HG03571 (cell line): ENCODE measurements around the gene MTCL1.

Experiments used
- ATAC-seq: cut with Tn5 transposase; IDR thresholded peaks from one replicate; pipeline ENCODE4 v1.9.1; 2021; ENCODE audit not compliant: unreplicated experiment

The MTCL1 gene

GRCh38 chr18:8788503-8789429, 83.4 kb downstream of the MTCL1 start:
- ATAC-seq = no peak

- no peak for ATAC-seq
Measured at GRCh38 chr18:8791171-8791651, 85.9 kb downstream of the MTCL1 start.

- ATAC-seq = no peak
Measured at GRCh38 chr18:8792688-8793316, 87.4 kb downstream of the MTCL1 start.

- no peak for ATAC-seq
Measured at GRCh38 chr18:8793445-8794155, 88.2 kb downstream of the MTCL1 start.

- ATAC-seq = no peak
Measured at GRCh38 chr18:8794156-8794933, 89.0 kb downstream of the MTCL1 start.

GRCh38 chr18:8794934-8795280, 89.6 kb downstream of the MTCL1 start:
- no peak for ATAC-seq

GRCh38 chr18:8795586-8796325, 90.4 kb downstream of the MTCL1 start:
- ATAC-seq = no peak

GRCh38 chr18:8797206-8797605, 91.8 kb downstream of the MTCL1 start:
- ATAC-seq = no peak

- ATAC-seq = no peak
Measured at GRCh38 chr18:8799001-8799400, 93.6 kb downstream of the MTCL1 start.

- no peak for ATAC-seq
Measured at GRCh38 chr18:8799596-8800441, 94.5 kb downstream of the MTCL1 start.

- no peak for ATAC-seq
Measured at GRCh38 chr18:8800445-8800844, 95.1 kb downstream of the MTCL1 start.

- ATAC-seq = no peak
Measured at GRCh38 chr18:8800876-8801262, 95.5 kb downstream of the MTCL1 start.

- no peak for ATAC-seq
Measured at GRCh38 chr18:8801263-8801901, 96.0 kb downstream of the MTCL1 start.

- ATAC-seq = no peak
Measured at GRCh38 chr18:8802017-8802672, 96.8 kb downstream of the MTCL1 start.

- ATAC-seq = no peak
Measured at GRCh38 chr18:8803063-8803795, 97.9 kb downstream of the MTCL1 start.

GRCh38 chr18:8803957-8804356, 98.6 kb downstream of the MTCL1 start:
- ATAC-seq = no peak

GRCh38 chr18:8805552-8805951, 100.2 kb downstream of the MTCL1 start:
- no peak for ATAC-seq
